K562 (cell line): ENCODE results near the gene KLHL24. TPM values are rescaled to one million over a fixed set of nuclear protein-coding genes. Genes with fewer than 3 reads are reported as not detected.
A peak's percentile ranks its signal among the peaks of the same experiment; 100 is the strongest.

Source experiments
- BRCA1 ChIP-seq, 2 experiments: fragments of 450-650 bp in 1 of 2; sonication (generic) in 1 of 2; formaldehyde crosslinking in 1 of 2; IDR thresholded peaks; 2 replicates each; pipeline versions ENCODE4 v1.5.0 to v1.6.1; 2017 to 2020; ENCODE audit warnings: mild to moderate bottlenecking in 1 of 2, missing genetic modification reagents in 1 of 2
- CBFA2T2 ChIP-seq: fragments of 450-650 bp; conservative IDR thresholded peaks from 2 replicates; pipeline ENCODE4 v1.6.1; 2017; ENCODE audit warnings: mild to moderate bottlenecking
- CREB1 ChIP-seq, 2 experiments: sonication (generic) in 1 of 2; formaldehyde crosslinking in 1 of 2; IDR thresholded peaks; 2 replicates each; pipeline versions ENCODE4 v1.6.1 to v1.8.0; 2012 to 2022; ENCODE audit warnings: inconsistent platforms in 1 of 2, mild to moderate bottlenecking in 1 of 2, missing genetic modification reagents in 1 of 2, moderate library complexity in 1 of 2
- GABPA ChIP-seq: fragments of 200-800 bp; sonication (Bioruptor generic); conservative IDR thresholded peaks from 2 replicates; pipeline ENCODE4 v1.6.1; 2016; ENCODE audit warnings: low read depth, missing genetic modification characterization, missing compliant biosample characterization
- HOXB6 ChIP-seq: fragments of 250-450 bp; sonication (Bioruptor Pico); IDR thresholded peaks from 2 replicates; pipeline ENCODE4 v1.5.1; 2022; ENCODE audit warnings: mild to moderate bottlenecking, borderline replicate concordance
- NR2C2 ChIP-seq, 2 experiments: fragments of 200-800 bp in 1 of 2; sonication (Bioruptor generic) in 1 of 2; sonication (generic) in 1 of 2; formaldehyde crosslinking in 1 of 2; IDR thresholded peaks; 2 replicates each; pipeline versions ENCODE4 v1.6.1 to v1.8.0; 2016 to 2022; ENCODE audit warnings: mild to moderate bottlenecking in 1 of 2, missing compliant biosample characterization in 1 of 2, missing genetic modification characterization in 1 of 2, missing genetic modification reagents in 1 of 2
- PHF8 ChIP-seq: fragments of 200-600 bp; sonication (generic); IDR thresholded peaks from 2 replicates; pipeline ENCODE4 v1.6.1; 2012; ENCODE audit warnings: mixed run types, mild to moderate bottlenecking, inconsistent platforms, low read length, moderate library complexity, borderline replicate concordance
- POLR2G ChIP-seq: fragments of 200-400 bp; formaldehyde crosslinking; IDR thresholded peaks from 2 replicates; pipeline ENCODE4 v1.6.1; 2017; ENCODE audit warnings: low read depth, mild to moderate bottlenecking, antibody characterized with exemption, low read length, moderate library complexity
- RBM25 ChIP-seq: fragments of 200-400 bp; formaldehyde crosslinking; IDR thresholded peaks from 2 replicates; pipeline ENCODE4 v1.6.1; 2018; ENCODE audit warnings: low read length, low read depth, moderate library complexity; ENCODE audit not compliant: severe bottlenecking
- SMARCB1 ChIP-seq: IDR thresholded peaks from 2 replicates; pipeline ENCODE4 v1.6.1; 2011; ENCODE audit warnings: improper control_type of control experiment, low read depth; ENCODE audit not compliant: insufficient read length
- USF2 ChIP-seq: sonication (generic); formaldehyde crosslinking; IDR thresholded peaks from 2 replicates; pipeline ENCODE4 v1.5.0; 2020; ENCODE audit warnings: missing genetic modification reagents
- YBX1 ChIP-seq: fragments of 450-650 bp; IDR thresholded peaks from 2 replicates; pipeline ENCODE4 v1.7.1; 2016; ENCODE audit warnings: mild to moderate bottlenecking
- ZBTB5 ChIP-seq: fragments of 450-650 bp; IDR thresholded peaks from 2 replicates; pipeline ENCODE4 v1.6.1; 2017; ENCODE audit warnings: antibody characterized with exemption
- ZBTB7A ChIP-seq: IDR thresholded peaks from 2 replicates; pipeline ENCODE4 v1.6.1; 2011; ENCODE audit warnings: low read depth, mild to moderate bottlenecking, low read length, moderate library complexity, borderline replicate concordance; ENCODE audit not compliant: control insufficient read depth
- ZNF140 ChIP-seq: fragments of 250-450 bp; sonication (Bioruptor Pico); IDR thresholded peaks from 2 replicates; pipeline ENCODE4 v1.8.0; 2021; ENCODE audit warnings: moderate library complexity, mild to moderate bottlenecking, inconsistent platforms
- ZNF24 ChIP-seq: fragments of 450-650 bp; IDR thresholded peaks from 2 replicates; pipeline ENCODE4 v1.6.1; 2016
- ZNF707 ChIP-seq: fragments of 250-450 bp; sonication (Bioruptor Pico); conservative IDR thresholded peaks from 2 replicates; pipeline ENCODE4 v1.8.0; 2022; ENCODE audit warnings: inconsistent platforms, mild to moderate bottlenecking, moderate library complexity
- polyA plus RNA-seq, 8 experiments: library from polyadenylated mRNA; depleted of rRNA in 4 of 8; stranded (reverse) in 5 of 8; unstranded in 3 of 8; fragments of >200 nt; fragmentation: Nextera tagmentation in 2 of 8; fragmentation: Illumina TruSeq in 1 of 8; extraction: Ambion mirVana in 2 of 8; extraction: Trizol in 1 of 8; gene quantifications; 2 replicates each; pipeline versions ENCODE4 v1.2.1 to v1.2.3, GENCODE V29; 2011 to 2014; ENCODE audit warnings: inconsistent platforms in 1 of 8, missing spikeins in 1 of 8
- total RNA-seq, 7 experiments: library from RNA; depleted of rRNA in 6 of 7; stranded (reverse); fragments of >200 nt in 6 of 7; fragmentation: Illumina TruSeq in 2 of 7; extraction: Trizol in 2 of 7; gene quantifications; 2 replicates each; pipeline versions ENCODE4 v1.2.1 to v1.2.3, GENCODE V29; 2011 to 2021; ENCODE audit warnings: low replicate concordance in 1 of 7
- TF ChIP-seq, protein P1 (sequence below): fragments of 450-650 bp; IDR thresholded peaks from 2 replicates; pipeline ENCODE4 v1.6.1; 2016; ENCODE audit warnings: borderline replicate concordance
- TF ChIP-seq, protein P2 (sequence below), 2 experiments: fragments of 450-650 bp; conservative IDR thresholded peaks; 2 replicates each; pipeline ENCODE4 v1.6.1; 2017; ENCODE audit warnings: mild to moderate bottlenecking in 2 of 2, moderate library complexity in 2 of 2

The KLHL24 gene
- total and polyA plus RNA-seq, 9 of the 15 experiments (the other 6 are each of a cell fraction or from before 2014, with no cell fraction given): 3.3 to 21.2 (median 14.2) TPM

GRCh38 chr3:183636221-183637105, 1.0 kb downstream of the KLHL24 start (continued):
- TF ChIP-seq ZBTB7A (peak; percentile 46; the same call in 1 of the 2 replicates), CBFA2T2 (0 out of 2 replicates have a peak, but pooled peaks have one; percentile 25), POLR2G (peak; percentile 89), USF2 (CRISPR knock-in tag) (peak; percentile 63), ZNF140 (no peak), ZNF707 (CRISPR knock-in tag) (0 out of 2 replicates have a peak, but pooled peaks have one; percentile 16), SMARCB1 (no peak), GABPA (tag) (peak; percentile 67), ZNF24 (peak; percentile 71; the same call in 1 of the 2 replicates), RBM25 (peak; percentile 29), BRCA1 (IDR thresholded peaks at IDR 0.05) (no peak), BRCA1 (CRISPR knock-in tag; IDR thresholded peaks at IDR 0.05) (no peak), NR2C2 (CRISPR knock-in tag; IDR thresholded peaks at IDR 0.05) (no peak), NR2C2 (tag; IDR thresholded peaks at IDR 0.05) (peak; percentile 42; the same call in 1 of the 2 replicates), HOXB6 (no peak), PHF8 (peak; percentile 68; the same call in 1 of the 2 replicates), CREB1 (IDR thresholded peaks at IDR 0.05) (peak; percentile 54), CREB1 (CRISPR knock-in tag; IDR thresholded peaks at IDR 0.05) (no peak), ZBTB5 (no peak), YBX1 (no peak)
- TF ChIP-seq, protein P1, sequence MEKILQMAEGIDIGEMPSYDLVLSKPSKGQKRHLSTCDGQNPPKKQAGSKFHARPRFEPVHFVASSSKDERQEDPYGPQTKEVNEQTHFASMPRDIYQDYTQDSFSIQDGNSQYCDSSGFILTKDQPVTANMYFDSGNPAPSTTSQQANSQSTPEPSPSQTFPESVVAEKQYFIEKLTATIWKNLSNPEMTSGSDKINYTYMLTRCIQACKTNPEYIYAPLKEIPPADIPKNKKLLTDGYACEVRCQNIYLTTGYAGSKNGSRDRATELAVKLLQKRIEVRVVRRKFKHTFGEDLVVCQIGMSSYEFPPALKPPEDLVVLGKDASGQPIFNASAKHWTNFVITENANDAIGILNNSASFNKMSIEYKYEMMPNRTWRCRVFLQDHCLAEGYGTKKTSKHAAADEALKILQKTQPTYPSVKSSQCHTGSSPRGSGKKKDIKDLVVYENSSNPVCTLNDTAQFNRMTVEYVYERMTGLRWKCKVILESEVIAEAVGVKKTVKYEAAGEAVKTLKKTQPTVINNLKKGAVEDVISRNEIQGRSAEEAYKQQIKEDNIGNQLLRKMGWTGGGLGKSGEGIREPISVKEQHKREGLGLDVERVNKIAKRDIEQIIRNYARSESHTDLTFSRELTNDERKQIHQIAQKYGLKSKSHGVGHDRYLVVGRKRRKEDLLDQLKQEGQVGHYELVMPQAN: no peak
- TF ChIP-seq, protein P2, sequence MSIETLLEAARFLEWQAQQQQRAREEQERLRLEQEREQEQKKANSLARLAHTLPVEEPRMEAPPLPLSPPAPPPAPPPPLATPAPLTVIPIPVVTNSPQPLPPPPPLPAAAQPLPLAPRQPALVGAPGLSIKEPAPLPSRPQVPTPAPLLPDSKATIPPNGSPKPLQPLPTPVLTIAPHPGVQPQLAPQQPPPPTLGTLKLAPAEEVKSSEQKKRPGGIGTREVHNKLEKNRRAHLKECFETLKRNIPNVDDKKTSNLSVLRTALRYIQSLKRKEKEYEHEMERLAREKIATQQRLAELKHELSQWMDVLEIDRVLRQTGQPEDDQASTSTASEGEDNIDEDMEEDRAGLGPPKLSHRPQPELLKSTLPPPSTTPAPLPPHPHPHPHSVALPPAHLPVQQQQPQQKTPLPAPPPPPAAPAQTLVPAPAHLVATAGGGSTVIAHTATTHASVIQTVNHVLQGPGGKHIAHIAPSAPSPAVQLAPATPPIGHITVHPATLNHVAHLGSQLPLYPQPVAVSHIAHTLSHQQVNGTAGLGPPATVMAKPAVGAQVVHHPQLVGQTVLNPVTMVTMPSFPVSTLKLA (conservative IDR thresholded peaks at IDR 0.05): peak; percentile 34 to 57
